Heart right ventricle (tissue), 16 donors: ENCODE data around the gene KIF26B. TPM values are rescaled to one million over a fixed set of nuclear protein-coding genes. Genes with fewer than 3 reads are reported as not detected.

Experiments
- ATAC-seq, 8 donors: fragments of 200-7000 bp; cut with Tn5 transposase; one replicate each; pipeline ENCODE4 v1.9.1; 2020; ENCODE audit warnings: mild to moderate bottlenecking in 8 of 8, moderate library complexity in 8 of 8, moderate number of reproducible peaks in 1 of 8
- DNase-seq, 2 donors: peaks; one replicate each; pipeline ENCODE4 v3.0.0-alpha.2; 2020
- H3K27ac ChIP-seq, 10 donors: fragments of 200-600 bp; sonication (generic) in 2 of 10; one replicate each; pipeline versions ENCODE4 v1.5.0 to v1.8.0; 2020 to 2022; ENCODE audit warnings: mild to moderate bottlenecking in 3 of 10
- H3K27me3 ChIP-seq, 7 donors: fragments of 200-600 bp; one replicate each; pipeline ENCODE4 v1.8.0; 2021 to 2022; ENCODE audit warnings: mild to moderate bottlenecking in 2 of 7
- H3K36me3 ChIP-seq, 9 donors: fragments of 200-600 bp; sonication (generic) in 1 of 9; one replicate each; pipeline versions ENCODE4 v1.5.0 to v1.8.0; 2020 to 2022; ENCODE audit warnings: mild to moderate bottlenecking in 2 of 9
- H3K4me1 ChIP-seq, 9 donors: fragments of 200-600 bp; sonication (generic) in 1 of 9; one replicate each; pipeline versions ENCODE4 v1.5.0 to v1.8.0; 2020 to 2022; ENCODE audit warnings: mild to moderate bottlenecking in 4 of 9
- H3K4me3 ChIP-seq, 10 donors: fragments of 200-600 bp; sonication (generic) in 2 of 10; one replicate each; pipeline versions ENCODE4 v1.5.0 to v1.8.0; 2020 to 2022; ENCODE audit warnings: mild to moderate bottlenecking in 7 of 10, moderate library complexity in 2 of 10
- H3K9me3 ChIP-seq, 11 donors: fragments of 200-600 bp in 10 of 11; sonication (generic) in 2 of 11; one replicate each; pipeline versions ENCODE4 v1.5.0 to v1.8.0; 2013 to 2022; ENCODE audit warnings: mild to moderate bottlenecking in 2 of 11, control low read depth in 1 of 11, moderate library complexity in 1 of 11
- WGBS, 2 donors: extraction: QIAGEN DNeasy Blood & Tissue Kit; methylation state at CpG; one replicate each; pipeline ENCODE4 v1.1.7; 2013; ENCODE audit warnings: inconsistent platforms in 1 of 2; 5-methylcytosine and 5-hydroxymethylcytosine counted together
- intact Hi-C, 10 donors: fragments of 100-400 bp; cut with DNase I; formaldehyde crosslinking; loops; one replicate each; pipeline versions ENCODE4 v1.11.1 to v1.14.2; 2022
- polyA plus RNA-seq, 2 donors: library from polyadenylated mRNA; stranded (reverse); fragments of 200-250 nt; gene quantifications; one replicate each; pipeline ENCODE4 v1.2.3, GENCODE V29; 2013
- total RNA-seq, 10 donors: library from RNA; stranded (reverse); fragmentation: NEBNext Ultra II Directional in 3 of 10; extraction: Animal tissue kit (Norgen Biotek cat#: 25700) in 3 of 10; gene quantifications; one replicate each; pipeline versions ENCODE4 v1.2.1 to v1.2.4, GENCODE V29; 2021 to 2023
- TF ChIP-seq, protein P1 (sequence below), 9 donors: fragments of 200-600 bp; sonication (generic) in 2 of 9; IDR thresholded peaks; one replicate each; pipeline versions ENCODE4 v1.5.0 to v1.8.0; 2021 to 2022; ENCODE audit warnings: antibody characterized with exemption in 9 of 9, mild to moderate bottlenecking in 5 of 9, moderate library complexity in 1 of 9
- donor health status: Arrhythmogenic right ventricular cardiomyopathy.
- donor health status: ischemic (EF 13 %, LVEDD 7.1; RV severe dilation, severe dysfunction).
- donor health status: healthy with polysubstance abuse.
- donor health status: DM: no; HTN: yes; CAD: no.
- donor health status: DM: no; HTN: no; CAD: no.
- donor health status: ischemic (EF 25% LVEDD 6.9; RV normal size, moderate dysfunction).
- donor health status: ischemic (EF 25% LVEDD 5.7; RV mildly dilated, moderate dysfunction).
- donor health status: healthy.
- donor health status: DM: yes; HTN: yes; CAD: no.
- donor health status: Ischemic cardiomyopathy.
- donor health status: ischemic (EF 35%, LVEDD 5.7; RV mildly dilated, moderate dysfunction).
- donor health status: nonischemic (EF 11% LVEDD 7.7; RV severe dilation, severe dysfunction).
- donor health status: DM: yes; HTN: yes; CAD: no.
- donor health status: PGD.
- donor health status: ischemic (EF 29% LVEDD 5.4; RV normal size, mild dysfunction).
- donor health status: nonischemic (EF 23%, LVEDD 6.1; RV moderate dilation, normal function).

The KIF26B gene
- total and polyA plus RNA-seq, 12 donors, result 0.66 to 8.8 (median 2.8) TPM

DNA sequence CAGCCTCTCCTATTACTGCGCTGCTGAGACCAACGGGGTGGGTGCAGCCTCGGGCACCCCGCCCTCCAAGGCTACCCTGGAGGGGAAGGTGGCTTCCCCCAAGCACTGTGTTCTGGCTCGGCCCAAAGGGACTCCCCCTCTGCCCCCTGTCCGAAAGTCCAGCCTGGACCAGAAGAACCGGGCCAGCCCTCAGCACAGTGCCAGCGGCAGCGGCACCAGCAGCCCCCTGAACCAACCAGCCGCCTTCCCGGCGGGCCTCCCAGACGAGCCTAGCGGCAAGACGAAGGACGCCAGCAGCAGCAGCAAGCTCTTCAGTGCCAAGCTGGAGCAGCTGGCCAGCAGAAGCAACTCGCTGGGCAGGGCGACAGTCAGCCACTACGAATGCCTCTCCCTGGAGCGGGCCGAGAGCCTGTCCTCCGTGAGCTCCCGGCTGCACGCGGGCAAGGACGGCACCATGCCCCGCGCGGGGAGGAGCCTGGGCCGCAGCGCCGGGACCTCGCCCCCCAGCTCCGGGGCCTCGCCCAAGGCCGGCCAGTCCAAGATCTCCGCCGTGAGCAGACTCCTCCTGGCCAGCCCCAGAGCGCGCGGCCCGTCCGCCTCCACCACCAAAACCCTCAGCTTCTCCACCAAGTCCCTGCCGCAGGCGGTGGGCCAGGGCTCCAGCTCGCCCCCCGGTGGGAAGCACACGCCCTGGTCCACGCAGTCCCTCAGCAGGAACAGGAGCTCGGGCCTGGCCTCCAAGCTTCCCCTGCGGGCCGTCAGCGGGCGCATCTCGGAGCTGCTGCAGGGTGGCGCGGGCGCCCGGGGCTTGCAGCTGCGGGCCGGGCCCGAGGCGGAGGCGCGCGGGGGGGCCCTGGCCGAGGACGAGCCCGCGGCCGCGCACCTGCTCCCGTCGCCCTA lies 533.1 kb downstream of the KIF26B start:
- Histone ChIP-seq H3K27ac (no peak overlapping the region), H3K27me3 (peaks cover 0 to 16% (median 4%) of the 10 kb centered on the region in 7 donors), H3K4me3 (no peak overlapping the region), H3K4me1 (peaks cover 2 to 13% (median 10%) of the 10 kb centered on the region in 9 donors), H3K36me3 (no peaks in the 10 kb centered on the region), H3K9me3 (no peaks in the 10 kb centered on the region)
- no peak for DNase-seq
- TF ChIP-seq, protein P1, sequence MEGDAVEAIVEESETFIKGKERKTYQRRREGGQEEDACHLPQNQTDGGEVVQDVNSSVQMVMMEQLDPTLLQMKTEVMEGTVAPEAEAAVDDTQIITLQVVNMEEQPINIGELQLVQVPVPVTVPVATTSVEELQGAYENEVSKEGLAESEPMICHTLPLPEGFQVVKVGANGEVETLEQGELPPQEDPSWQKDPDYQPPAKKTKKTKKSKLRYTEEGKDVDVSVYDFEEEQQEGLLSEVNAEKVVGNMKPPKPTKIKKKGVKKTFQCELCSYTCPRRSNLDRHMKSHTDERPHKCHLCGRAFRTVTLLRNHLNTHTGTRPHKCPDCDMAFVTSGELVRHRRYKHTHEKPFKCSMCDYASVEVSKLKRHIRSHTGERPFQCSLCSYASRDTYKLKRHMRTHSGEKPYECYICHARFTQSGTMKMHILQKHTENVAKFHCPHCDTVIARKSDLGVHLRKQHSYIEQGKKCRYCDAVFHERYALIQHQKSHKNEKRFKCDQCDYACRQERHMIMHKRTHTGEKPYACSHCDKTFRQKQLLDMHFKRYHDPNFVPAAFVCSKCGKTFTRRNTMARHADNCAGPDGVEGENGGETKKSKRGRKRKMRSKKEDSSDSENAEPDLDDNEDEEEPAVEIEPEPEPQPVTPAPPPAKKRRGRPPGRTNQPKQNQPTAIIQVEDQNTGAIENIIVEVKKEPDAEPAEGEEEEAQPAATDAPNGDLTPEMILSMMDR (IDR thresholded peaks at IDR 0.05), result no peak
- 61 to 72% methylated on average over 72 to 74 of the region's 74 CpGs for WGBS, 2 donors
- no peak for ATAC-seq
- intact Hi-C loops, result no loop called here

DNA sequence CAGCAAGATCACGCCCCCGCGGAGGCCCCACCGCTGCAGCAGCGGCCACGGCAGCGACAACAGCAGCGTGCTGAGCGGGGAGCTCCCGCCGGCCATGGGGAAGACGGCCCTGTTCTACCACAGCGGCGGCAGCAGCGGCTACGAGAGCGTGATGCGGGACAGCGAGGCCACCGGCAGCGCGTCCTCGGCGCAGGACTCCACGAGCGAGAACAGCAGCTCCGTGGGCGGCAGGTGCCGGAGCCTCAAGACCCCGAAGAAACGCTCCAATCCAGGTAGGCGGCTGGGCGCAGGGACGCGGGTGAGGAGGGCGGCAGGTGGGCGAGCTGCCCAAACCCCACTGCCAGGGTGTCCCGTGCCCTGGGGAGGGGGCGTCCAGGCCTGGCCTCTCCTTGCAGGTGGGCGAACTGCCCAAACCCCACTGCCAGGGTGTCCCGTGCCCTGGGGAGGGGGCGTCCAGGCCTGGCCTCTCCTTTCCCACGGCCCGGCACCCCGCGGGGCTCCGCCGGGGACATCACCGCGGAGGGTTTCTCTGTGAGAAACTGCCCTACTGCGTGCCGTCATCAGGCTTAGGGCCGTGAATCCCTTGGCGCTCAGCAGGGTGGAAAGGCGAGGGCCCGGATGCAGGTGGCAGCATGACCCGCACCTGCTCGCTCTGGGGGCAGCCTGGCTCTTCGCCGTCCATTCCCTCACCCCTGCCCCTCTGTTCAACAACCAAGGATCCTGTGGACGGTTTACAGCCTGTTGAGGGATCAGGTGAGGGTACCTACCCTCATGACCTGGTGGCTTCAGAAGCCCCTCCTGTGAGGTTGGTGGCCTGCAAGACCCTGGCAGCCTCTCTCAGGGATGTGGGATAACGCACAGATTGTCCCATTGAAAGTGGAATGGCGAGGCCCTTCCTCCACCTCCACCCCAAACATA lies 534.0 kb downstream of the KIF26B start:
- H3K27ac ChIP-seq, result no peak overlapping the region
- TF ChIP-seq, protein P1 (IDR thresholded peaks at IDR 0.05), result no peak
- DNase-seq (no peak), ATAC-seq (no peak)
- peaks cover 0 to 4% (median 2%) of the 10 kb centered on the region in 9 donors for H3K4me1 ChIP-seq
- H3K27me3 ChIP-seq, result peaks cover 0 to 16% (median 4%) of the 10 kb centered on the region in 7 donors
- 87 to 93% methylated on average over 51 to 63 of the region's 63 CpGs for WGBS, 2 donors
- no peaks in the 10 kb centered on the region for H3K36me3 ChIP-seq
- intact Hi-C loops, result no loop called here
- no peaks in the 10 kb centered on the region for H3K9me3 ChIP-seq
- no peak overlapping the region for H3K4me3 ChIP-seq

DNA sequence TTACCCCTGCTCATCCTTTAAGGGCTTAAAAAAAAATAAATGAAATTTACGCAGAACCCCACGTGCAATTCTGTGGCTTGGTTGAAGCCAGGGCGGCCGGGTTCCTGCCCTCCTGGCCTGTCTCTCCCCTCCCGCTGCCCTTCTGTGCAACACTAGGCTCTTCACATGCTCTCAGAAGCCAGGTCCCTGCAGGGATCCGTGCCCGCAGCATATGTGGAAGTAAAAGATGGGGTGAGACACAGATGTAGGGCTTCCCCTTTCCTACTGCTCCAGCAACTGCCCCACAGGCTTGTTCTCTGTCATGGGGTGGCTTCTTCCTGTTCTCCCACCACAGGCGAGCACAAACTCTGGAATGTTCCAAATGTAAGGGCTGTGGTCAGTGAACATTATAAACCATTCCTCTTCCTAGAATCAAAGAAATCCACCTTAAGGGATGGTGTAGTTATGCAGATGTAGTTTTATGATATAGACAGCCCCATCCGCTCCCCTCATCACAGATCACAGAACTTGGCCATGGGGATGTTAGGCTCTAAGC lies 535.4 kb downstream of the KIF26B start:
- no peak overlapping the region for H3K27ac ChIP-seq
- intact Hi-C loops, result loop anchor here in 1 of 10 donors (10.0 kb wide), 1 partner anchor 535 kb away; the partner anchor contains the start of gene KIF26B

More for the DNA sequence above, 535.4 kb downstream of the KIF26B start:
- no peak for DNase-seq
- Histone ChIP-seq H3K4me3 (no peak overlapping the region), H3K27me3 (peaks cover 0 to 16% (median 4%) of the 10 kb centered on the region in 7 donors), H3K9me3 (no peaks in the 10 kb centered on the region), H3K4me1 (no peaks in the 10 kb centered on the region), H3K36me3 (no peaks in the 10 kb centered on the region)
- 93 to 94% methylated on average over 9 of the region's 9 CpGs for WGBS, 2 donors
- TF ChIP-seq, protein P1 (IDR thresholded peaks at IDR 0.05), result no peak
- peak in 4 of 8 donors; percentile 43 to 54 (median 45) for ATAC-seq
